Measurements from ENCODE around the gene OR4K1.

- TF ChIP-seq EP300 (conservative IDR thresholded peaks at IDR 0.05; ENCODE audit: poor library complexity, severe bottlenecking) (no peak), CTCF (IDR thresholded peaks at IDR 0.05; ENCODE audit: poor library complexity, severe bottlenecking) (no peak), EZH2 (IDR thresholded peaks at IDR 0.05; ENCODE audit: borderline replicate concordance, insufficient read depth, low read length, poor library complexity, severe bottlenecking) (no peak)
Measured at GRCh38 chr14:19949218-19949617, 18.5 kb downstream of the OR4K1 start.
